HL-60/S4 treated with retinoic acid at 250 ng/mL for 4 days and 3 days (cell line): Measurements from ENCODE around the gene GP2.

Source experiments
- in situ Hi-C: fragments of 300-500 bp; cut with MboI; formaldehyde crosslinking; loops from 2 replicates; pipeline ENCODE4 v1.7.0; 2022; ENCODE audit warnings: low sequenced_read_pairs

GP2 gene

GRCh38 chr16:20327444-20328041 is at the start of gene GP2:
Gene GP2, minus strand, starts transcription at chr16:20327513. Its CDS starts 1,082 bp downstream, at chr16:20326431.
- in situ Hi-C loops: no loop called here

GRCh38 chr16:20372701-20373100 is 45.4 kb upstream of the GP2 start:
- in situ Hi-C loops: no loop called here

- in situ Hi-C loops: no loop called here
Observed at GRCh38 chr16:20369452-20370054, 42.2 kb upstream of the GP2 start.

- in situ Hi-C loops: no loop called here
Observed at GRCh38 chr16:20364051-20364450, 36.7 kb upstream of the GP2 start.

GRCh38 chr16:20363191-20363590 is 35.9 kb upstream of the GP2 start:
- in situ Hi-C loops: no loop called here

GRCh38 chr16:20359997-20360396 is 32.7 kb upstream of the GP2 start:
- in situ Hi-C loops: no loop called here

GRCh38 chr16:20355114-20355782 is 27.9 kb upstream of the GP2 start:
- in situ Hi-C loops: no loop called here

GRCh38 chr16:20353379-20353778 is 26.1 kb upstream of the GP2 start:
- in situ Hi-C loops: no loop called here

- in situ Hi-C loops: no loop called here
Observed at GRCh38 chr16:20352615-20353014, 25.3 kb upstream of the GP2 start, which contains the start of gene UMOD. Gene UMOD, minus strand, starts transcription at chr16:20352715. Its CDS starts 1,978 bp downstream, at chr16:20350737.

- in situ Hi-C loops: no loop called here
Observed at GRCh38 chr16:20349615-20350014, 22.3 kb upstream of the GP2 start.

- in situ Hi-C loops: no loop called here
Observed at GRCh38 chr16:20348365-20349185, 21.3 kb upstream of the GP2 start.

- in situ Hi-C loops: no loop called here
Observed at GRCh38 chr16:20347666-20348364, 20.5 kb upstream of the GP2 start.

- in situ Hi-C loops: no loop called here
Observed at GRCh38 chr16:20344611-20345010, 17.3 kb upstream of the GP2 start.

- in situ Hi-C loops: no loop called here
Observed at GRCh38 chr16:20339744-20340143, 12.4 kb upstream of the GP2 start.

- in situ Hi-C loops: no loop called here
Observed at GRCh38 chr16:20336955-20337354, 9.6 kb upstream of the GP2 start.

- in situ Hi-C loops: no loop called here
Observed at GRCh38 chr16:20334396-20334795, 7.1 kb upstream of the GP2 start.

- in situ Hi-C loops: no loop called here
Observed at GRCh38 chr16:20333120-20333519, 5.8 kb upstream of the GP2 start.

GRCh38 chr16:20332411-20332810 is 5.1 kb upstream of the GP2 start:
- in situ Hi-C loops: no loop called here

- in situ Hi-C loops: no loop called here
Observed at GRCh38 chr16:20331635-20332034, 4.3 kb upstream of the GP2 start.

- in situ Hi-C loops: no loop called here
Observed at GRCh38 chr16:20329392-20330138, 2.3 kb upstream of the GP2 start.
